Stimulated activated naive CD4-positive, alpha-beta T cell (primary cell): Measurements from ENCODE around the gene PSMG3.
"Not testable (repeated sequence)": the region's sequence is repeated elsewhere in the genome, so short reads cannot be mapped to it uniquely, and the experiment has no call there.

Experiments
- DNase-seq, 6 experiments: peaks; one replicate each; lab custom pipeline; 2025; lab: John Stamatoyannopoulos, UW

Gene PSMG3

GRCh38 chr7:1533547-1534329, 36.1 kb downstream of the PSMG3 start:
- DNase-seq, result no peak

DNA sequence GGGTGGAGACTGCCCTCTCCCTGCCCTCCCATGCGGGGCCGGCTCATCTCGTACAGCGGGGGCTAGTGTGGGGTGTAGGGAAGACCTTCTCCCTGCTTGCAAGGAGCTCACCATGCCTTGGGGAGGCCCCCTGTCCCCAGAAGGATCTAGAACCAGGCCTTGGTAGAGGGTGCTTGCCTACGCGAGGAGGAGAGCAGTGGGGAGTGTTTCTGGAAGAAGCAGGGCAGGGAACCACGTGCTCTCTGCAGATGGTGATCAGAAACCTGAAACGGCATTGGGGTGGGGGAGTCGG, 36.6 kb downstream of the PSMG3 start:
- DNase-seq, result no peak

GRCh38 chr7:1532456-1533254, 37.2 kb downstream of the PSMG3 start:
- peak; percentile 46 to 61 (median 52) for DNase-seq

DNA sequence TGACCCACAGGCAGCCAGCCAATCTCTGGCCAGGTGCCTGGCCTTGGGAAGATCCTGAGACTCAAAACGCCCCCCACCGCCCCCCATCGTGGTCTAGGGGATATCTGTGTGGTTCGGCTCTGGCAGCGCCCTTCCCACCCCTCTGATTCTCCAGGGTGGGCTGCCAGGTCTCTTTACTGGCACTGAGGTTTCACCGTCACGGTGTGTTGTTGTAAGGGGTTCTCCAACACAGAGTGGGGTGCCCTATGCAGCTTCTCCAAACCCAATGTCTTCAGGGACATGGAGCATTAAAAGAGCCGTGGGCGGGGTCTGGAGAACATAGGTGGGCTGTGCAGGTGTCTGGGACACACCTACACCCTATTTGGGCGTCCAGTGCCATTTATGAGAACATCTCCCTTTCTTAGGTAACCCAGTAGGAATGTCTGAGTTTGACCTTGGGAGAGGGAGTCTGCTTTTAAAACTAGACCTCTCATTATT, 37.8 kb downstream of the PSMG3 start:
- peak in 2 of 6 experiments; percentile 35 to 57 for DNase-seq

DNA sequence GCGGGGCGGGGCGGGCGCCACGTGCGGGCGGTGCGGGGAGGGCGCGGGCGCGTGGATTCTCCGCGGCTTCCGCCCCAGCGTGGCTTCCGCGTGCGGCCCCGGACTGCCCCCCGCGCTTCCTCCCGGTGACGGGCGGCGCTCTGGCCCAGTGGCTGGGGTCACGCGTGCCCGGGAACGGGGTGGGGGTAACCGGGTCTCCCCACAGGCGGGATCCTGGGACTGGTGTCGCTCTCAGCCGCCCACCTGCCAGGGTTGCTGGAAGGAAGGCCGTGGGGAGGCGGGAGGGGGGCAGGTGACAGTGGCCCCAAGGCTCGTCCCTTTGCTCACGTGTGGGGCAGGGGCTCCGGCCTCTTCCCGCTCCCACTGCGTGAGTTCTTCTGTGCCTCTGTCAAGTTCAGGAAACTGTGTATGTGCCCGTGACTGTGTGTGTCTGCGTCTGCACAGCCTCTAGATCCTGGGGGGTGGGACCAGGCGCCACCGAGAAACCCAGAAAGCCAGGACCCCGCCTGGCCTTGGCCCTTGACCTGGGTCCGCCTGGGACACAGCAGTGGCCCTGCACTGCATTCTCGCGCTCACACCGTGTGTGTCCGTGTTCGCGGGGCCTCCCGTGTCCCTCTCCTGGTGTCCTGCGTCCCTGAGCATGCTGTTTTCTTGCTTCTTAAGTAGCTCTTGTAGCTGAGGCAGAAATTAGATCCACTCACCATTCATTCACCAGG, 38.4 kb downstream of the PSMG3 start:
- peak; percentile 41 to 70 (median 52) for DNase-seq

DNA sequence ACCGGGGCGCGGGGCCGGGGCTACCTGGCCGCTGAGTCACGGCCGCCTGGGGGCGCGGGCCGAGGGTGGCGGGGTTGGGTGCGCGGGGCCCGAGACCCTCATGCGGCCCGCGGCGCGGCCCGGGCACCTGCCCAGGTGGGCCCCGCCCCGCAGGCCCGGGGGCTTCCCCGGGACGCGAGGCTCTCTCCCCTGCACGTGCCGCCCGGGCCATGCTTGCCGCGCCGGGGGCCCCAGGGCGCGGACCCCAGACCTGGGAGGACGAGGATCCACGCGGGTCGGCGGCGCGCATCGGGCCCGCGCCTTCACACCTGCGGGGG, 38.9 kb downstream of the PSMG3 start:
- peak in 2 of 6 experiments; percentile 50 to 62 for DNase-seq

- DNase-seq, result no peak
Observed at GRCh38 chr7:1529383-1530116, 40.3 kb downstream of the PSMG3 start.

- no peak for DNase-seq
Observed at GRCh38 chr7:1526271-1526754, 43.5 kb downstream of the PSMG3 start.

DNA sequence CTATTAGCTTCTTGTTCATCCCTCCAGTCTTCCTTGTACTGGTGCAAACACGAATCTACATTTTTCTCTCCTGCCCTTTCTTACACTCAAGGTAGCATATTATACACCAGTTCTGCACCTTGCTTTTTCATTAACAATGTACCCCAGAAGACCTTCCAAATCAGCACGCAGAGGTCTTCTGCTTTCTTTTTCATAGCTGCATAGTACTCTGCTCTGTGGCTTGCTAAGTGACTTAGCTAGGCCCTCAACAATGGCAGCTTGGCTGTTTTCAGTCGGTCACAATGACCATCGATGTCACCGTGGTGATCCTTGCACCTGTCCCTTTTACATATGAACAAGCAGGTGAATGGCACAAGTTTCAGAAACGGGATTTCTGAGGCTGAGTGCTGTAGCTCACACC, 44.4 kb downstream of the PSMG3 start:
- DNase-seq, result no peak

DNA sequence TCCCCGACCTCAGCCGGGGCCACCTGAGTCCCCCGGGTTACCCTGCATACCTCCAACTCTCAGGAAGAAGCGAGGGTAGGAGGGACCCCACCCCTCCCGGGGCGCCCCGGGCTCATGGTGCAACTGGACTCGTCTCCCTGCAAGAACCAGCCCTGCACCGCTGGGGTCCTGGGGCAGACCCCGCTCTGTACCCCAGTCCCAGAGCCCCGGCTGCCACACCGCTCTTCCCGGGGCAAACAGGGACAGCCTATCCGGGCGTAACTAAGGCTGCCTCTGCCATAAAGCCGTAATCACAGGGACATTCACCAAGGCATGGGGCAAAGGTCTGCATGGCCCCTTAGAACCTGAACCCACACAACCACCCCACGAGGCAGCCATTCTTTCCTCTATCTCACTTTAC, 46.0 kb downstream of the PSMG3 start:
- DNase-seq, result no peak

- DNase-seq, result no peak
Observed at GRCh38 chr7:1523208-1523607, 46.6 kb downstream of the PSMG3 start.

DNA sequence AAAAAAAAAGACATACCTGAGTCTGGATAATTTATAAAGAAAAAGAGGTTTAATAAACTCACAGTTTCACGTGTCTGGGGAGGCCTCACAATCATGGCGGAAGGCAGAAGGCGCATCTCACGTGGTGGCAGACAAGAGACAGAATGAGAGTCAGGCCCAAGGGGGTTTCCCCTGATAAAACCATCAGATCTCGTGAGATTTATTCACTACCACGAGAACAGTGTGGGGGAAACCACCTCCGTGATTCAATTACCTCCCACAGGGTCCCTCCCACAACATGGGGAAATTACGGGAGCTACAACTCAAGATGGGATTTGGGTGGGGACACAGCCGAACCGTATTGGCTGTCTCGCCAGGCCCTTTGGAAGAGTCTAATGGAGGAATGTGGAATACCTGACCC, 48.4 kb downstream of the PSMG3 start:
- DNase-seq, result no peak

DNA sequence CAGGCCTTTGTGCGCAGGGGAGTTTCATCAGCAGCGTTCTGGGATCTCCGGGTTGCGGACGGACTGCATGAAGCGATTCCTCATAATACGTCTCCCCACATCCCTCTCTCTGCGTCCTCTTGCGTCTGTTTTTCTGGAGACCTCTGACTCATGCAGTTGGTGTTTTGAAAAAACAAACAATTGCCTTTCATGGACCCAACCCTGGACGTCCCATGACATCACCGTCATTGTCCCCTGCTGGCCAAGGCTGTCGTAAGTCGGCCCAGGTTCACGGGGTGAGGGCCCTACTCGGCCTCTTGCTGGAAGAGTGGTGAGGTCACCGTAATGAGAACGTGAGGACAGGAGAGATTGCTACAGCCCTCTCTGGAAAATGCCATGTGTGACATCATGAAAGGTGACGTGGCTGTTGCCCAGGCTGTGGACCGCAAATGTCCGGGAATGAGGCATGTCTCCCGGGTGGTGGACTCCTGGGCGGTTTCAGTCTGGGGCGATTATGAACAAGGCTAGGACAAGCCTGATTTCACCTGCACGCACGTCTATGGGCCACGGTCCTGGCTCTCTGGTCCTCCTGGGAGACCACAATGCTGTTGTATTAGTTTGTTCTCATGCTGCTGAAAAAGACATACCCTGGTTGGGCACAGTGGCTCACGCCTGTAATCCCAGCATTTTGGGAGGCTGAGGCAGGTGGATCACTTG, 49.1 kb downstream of the PSMG3 start:
- DNase-seq, result no peak

GRCh38 chr7:1519322-1519922, 50.4 kb downstream of the PSMG3 start:
- DNase-seq, result not testable (repeated sequence)
